NCI-H82 treated with DMSO at 0.1 percent for 48 hours (cell line): ENCODE measurements around the gene PCDHA3.
"Not testable (repeated sequence)": the region's sequence is repeated elsewhere in the genome, so short reads cannot be mapped to it uniquely, and the experiment has no call there.

Experiments used
- DNase-seq: peaks from one replicate; lab custom pipeline; 2025; ENCODE audit not compliant: unreplicated experiment; lab: John Stamatoyannopoulos, UW

Gene PCDHA3

GRCh38 chr5:140800816-140801493 lies at the start of gene PCDHA3:
Gene PCDHA3 (plus strand): TSS chr5:140801057.
- no peak for DNase-seq

DNA sequence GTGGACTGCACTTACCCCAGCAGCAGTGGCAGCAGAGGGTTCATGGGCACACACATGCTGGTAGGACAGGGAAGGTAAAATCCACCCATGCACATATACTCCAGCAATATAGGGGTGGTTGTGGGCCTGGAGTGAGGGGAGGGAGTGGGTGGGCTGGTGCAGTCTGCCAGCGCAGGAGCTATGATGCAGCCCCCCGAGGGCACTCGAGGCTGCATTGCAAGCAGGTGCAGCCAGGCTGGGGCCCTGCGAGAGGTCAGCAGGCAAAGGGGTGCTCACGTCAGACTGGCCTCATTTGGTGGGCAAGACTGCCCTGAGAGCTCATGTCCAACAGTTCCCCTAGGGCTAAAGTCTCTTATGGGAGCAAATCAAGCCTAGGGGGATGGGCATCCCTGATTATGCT lies 47.3 kb upstream of the PCDHA3 start:
- no peak for DNase-seq

DNA sequence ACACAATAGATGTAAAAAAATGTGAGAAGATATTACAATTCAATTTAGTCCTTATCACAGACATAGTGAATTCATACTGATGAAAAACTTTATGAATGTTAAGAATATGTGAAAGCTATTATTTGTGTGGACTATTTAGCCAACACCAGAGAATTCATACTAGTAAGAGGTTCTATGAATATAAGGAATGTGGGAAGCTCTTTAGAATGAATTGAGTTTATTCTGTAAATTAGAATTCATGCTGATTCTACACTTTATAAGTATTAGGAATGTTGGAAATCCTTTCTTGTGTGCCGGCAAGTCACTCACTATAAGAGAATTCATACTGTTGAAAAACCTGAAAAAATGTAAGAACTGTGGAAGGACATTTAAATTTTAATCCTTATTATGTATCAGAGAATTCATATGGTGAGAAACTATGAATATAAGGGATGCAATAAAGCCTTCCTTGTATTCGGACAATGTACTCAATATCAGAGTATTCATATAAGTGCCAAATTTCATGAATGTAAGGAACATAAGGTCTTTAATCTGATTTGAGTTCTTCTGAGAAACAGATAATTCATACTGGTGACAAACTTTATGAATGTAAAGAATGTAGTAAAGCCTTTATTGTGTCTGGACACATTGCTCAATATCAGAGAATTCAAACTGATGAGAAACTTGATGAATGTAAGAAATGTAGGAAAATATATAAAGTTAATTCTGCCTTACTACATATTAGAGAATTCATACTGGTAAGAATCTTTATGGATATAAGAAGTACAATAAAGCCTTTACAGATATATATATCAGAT lies 36.5 kb upstream of the PCDHA3 start:
- DNase-seq, result no peak

- DNase-seq, result no peak
These were observed 33.4 kb upstream of the PCDHA3 start for GRCh38 chr5:140767444-140767843.

GRCh38 chr5:140780512-140780911 lies 20.3 kb upstream of the PCDHA3 start:
- no peak for DNase-seq

DNA sequence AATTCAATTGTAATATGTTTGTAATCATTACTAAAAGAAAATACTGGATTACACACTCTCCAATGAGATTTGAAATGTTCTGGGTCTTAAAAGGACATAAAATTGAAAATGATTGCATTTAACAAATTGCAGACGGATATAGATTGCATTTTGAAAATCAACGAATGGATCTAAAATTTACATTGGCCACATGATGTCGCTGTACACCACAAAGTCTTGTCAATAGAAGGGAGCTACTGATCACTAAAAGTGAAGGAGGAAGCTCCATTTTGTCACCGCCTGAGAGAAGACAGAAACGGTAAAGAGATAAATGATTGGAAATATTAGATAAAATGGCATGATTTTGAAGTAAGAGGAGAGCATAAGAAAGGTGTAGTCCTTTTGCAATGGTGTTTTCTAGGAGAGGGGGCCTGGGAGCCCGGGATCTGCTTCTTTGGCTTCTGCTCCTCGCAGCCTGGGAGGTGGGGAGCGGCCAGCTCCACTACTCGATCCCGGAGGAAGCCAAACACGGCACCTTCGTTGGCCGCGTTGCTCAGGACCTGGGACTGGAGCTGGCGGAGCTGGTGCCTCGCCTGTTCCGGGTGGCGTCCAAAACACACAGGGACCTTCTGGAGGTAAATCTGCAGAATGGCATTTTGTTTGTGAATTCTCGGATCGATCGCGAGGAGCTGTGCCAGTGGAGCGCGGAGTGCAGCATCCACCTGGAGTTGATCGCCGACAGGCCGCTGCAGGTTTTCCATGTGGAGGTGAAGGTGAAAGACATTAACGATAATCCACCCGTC lies 14.8 kb upstream of the PCDHA3 start, which contains the start of gene PCDHA1:
PCDHA1 (plus strand) TSS at position 236 of the 782 bp plus-strand sequence.
- no peak for DNase-seq

DNA sequence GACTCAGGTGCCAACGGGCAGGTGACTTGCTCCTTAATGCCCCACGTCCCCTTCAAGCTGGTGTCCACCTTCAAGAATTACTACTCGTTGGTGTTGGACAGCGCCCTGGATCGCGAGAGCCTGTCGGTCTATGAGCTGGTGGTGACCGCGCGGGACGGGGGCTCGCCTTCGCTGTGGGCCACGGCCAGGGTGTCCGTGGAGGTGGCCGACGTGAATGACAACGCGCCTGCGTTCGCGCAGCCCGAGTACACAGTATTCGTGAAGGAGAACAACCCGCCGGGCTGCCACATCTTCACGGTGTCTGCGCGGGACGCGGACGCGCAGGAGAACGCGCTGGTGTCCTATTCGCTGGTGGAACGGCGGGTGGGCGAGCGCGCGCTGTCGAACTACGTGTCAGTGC lies 13.4 kb upstream of the PCDHA3 start:
- not testable (repeated sequence) for DNase-seq

DNA sequence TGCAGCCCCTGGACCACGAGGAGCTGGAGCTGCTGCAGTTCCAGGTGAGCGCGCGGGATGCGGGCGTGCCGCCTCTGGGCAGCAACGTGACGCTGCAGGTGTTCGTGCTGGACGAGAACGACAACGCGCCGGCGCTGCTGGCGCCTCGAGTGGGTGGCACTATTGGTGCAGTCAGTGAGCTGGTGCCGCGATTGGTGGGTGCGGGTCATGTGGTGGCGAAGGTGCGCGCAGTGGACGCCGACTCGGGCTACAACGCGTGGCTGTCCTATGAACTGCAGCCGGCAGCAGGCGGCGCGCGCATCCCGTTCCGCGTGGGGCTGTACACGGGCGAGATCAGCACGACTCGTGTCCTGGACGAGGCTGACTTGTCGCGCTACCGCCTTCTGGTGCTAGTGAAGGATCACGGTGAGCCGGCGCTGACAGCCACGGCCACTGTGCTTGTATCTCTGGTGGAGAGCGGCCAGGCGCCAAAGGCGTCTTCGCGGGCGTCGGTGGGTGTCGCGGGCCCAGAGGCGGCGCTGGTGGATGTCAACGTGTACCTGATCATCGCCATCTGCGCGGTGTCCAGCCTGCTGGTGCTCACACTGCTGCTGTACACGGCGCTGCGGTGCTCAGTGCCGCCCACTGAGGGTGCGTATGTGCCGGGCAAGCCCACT lies 12.9 kb upstream of the PCDHA3 start:
- DNase-seq, result not testable (repeated sequence)

- DNase-seq, result no peak
These were observed 9.8 kb upstream of the PCDHA3 start for GRCh38 chr5:140791089-140791488.

- no peak for DNase-seq
These were observed 6.1 kb upstream of the PCDHA3 start, which contains the start of gene PCDHA2 for GRCh38 chr5:140794595-140795258. Gene PCDHA2 (plus strand): TSS chr5:140794852.

DNA sequence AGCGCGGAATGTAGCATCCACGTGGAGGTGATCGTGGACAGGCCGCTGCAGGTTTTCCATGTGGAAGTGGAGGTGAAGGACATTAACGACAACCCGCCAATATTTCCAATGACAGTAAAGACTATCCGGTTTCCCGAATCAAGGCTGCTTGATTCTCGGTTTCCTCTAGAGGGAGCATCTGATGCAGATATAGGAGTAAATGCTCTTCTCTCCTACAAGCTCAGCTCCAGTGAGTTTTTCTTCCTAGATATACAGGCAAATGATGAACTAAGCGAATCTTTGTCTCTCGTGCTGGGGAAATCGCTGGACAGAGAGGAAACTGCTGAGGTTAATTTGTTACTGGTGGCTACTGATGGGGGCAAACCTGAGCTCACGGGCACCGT lies 5.6 kb upstream of the PCDHA3 start:
- DNase-seq, result no peak

DNA sequence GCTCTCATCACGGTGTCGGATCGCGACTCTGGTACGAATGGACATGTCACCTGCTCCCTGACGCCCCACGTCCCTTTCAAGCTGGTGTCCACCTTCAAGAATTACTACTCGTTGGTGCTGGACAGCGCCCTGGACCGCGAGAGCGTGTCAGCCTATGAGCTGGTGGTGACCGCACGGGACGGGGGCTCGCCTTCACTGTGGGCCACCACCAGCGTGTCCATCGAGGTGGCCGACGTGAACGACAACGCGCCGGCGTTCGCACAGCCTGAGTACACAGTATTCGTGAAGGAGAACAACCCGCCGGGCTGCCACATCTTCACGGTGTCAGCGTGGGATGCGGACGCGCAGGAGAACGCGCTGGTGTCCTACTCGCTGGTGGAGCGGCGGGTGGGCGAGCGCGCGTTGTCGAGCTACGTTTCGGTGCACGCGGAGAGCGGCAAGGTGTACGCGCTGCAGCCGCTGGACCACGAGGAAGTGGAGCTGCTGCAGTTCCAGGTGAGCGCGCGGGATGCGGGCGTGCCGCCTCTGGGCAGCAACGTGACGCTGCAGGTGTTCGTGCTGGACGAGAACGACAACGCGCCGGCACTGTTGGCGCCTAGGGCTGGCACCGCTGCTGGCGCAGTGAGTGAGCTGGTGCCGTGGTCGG lies 4.7 kb upstream of the PCDHA3 start:
- not testable (repeated sequence) for DNase-seq

DNA sequence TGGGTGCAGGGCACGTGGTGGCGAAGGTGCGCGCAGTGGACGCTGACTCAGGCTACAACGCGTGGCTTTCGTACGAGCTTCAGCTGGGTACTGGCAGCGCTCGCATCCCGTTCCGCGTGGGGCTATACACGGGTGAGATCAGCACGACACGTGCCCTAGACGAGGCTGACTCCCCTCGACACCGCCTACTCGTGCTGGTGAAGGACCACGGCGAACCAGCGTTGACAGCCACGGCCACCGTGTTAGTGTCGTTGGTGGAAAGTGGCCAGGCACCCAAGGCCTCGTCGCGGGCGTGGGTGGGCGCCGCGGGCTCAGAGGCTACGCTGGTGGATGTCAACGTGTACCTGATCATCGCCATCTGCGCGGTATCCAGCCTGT lies 4.2 kb upstream of the PCDHA3 start:
- no peak for DNase-seq

- DNase-seq, result no peak
These were observed 611 bp downstream of the PCDHA3 start for GRCh38 chr5:140801494-140801841.

DNA sequence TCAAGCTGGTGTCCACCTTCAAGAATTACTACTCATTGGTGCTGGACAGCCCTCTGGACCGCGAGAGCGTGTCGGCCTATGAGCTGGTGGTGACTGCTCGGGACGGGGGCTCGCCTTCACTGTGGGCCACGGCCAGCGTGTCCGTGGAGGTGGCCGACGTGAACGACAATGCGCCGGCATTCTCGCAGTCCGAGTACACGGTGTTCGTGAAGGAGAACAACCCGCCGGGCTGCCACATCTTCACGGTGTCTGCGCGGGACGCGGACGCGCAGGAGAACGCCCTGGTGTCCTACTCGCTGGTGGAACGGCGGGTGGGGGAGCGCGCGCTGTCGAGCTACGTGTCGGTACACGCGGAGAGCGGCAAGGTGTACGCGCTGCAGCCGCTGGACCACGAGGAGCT lies 1.5 kb downstream of the PCDHA3 start:
- not testable (repeated sequence) for DNase-seq

GRCh38 chr5:140802781-140803271 lies 2.0 kb downstream of the PCDHA3 start:
- DNase-seq, result no peak

DNA sequence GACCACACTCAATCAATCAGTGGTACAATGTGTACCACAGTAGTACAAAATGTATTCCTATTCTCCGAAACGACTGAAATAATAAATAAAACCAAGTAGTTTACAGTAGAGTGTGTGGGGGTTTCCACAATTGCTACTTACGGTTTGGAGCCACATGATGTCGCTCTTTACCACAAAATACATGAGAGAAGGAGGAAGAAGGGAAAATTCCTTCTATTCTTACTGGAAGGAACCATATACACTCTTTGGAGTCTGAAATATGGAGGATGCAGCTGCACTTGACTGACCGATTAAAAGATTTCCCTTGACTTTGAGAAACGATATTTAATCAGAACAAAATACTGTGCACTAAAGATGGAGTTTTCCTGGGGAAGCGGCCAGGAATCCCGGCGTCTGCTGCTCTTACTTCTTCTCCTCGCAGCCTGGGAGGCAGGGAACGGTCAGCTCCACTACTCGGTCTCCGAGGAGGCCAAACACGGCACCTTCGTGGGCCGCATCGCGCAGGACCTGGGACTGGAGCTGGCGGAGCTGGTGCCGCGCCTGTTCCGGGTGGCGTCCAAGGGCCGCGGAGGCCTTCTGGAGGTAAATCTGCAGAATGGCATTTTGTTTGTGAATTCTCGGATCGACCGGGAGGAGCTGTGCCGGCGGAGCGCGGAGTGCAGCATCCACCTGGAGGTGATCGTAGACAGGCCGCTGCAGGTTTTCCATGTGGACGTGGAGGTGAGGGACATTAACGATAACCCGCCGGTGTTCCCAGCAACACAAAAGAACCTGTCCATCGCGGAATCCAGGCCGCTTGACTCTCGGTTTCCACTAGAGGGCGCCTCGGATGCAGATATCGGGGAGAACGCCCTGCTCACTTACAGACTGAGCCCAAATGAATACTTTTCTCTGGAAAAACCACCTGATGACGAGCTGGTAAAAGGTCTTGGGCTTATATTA lies 6.2 kb downstream of the PCDHA3 start, which contains the start of gene PCDHA4:
PCDHA4 (plus strand) TSS at position 235 of the 942 bp plus-strand sequence.
- DNase-seq, result no peak

DNA sequence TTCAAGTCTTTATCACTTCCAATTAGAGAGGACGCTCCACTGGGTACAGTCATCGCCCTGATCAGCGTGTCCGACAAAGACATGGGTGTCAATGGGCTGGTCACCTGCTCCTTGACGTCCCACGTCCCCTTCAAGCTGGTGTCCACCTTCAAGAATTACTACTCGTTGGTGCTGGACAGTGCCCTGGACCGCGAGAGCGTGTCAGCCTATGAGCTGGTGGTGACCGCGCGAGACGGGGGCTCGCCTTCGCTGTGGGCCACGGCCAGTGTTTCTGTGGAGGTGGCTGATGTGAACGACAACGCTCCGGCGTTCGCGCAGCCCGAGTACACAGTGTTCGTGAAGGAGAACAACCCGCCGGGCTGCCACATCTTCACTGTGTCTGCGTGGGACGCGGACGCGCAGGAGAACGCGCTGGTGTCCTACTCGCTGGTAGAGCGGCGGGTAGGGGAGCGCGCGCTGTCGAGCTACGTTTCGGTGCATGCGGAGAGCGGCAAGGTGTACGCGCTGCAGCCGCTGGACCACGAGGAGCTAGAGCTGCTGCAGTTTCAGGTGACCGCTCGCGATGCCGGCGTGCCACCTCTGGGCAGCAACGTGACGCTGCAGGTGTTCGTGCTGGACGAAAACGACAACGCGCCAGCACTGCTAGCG lies 7.5 kb downstream of the PCDHA3 start:
- DNase-seq, result not testable (repeated sequence)
